Ishikawa (cell line): ENCODE results near the gene RNF215.

Experiments
- CREB1 ChIP-seq: IDR thresholded peaks from 2 replicates; pipeline ENCODE4 v1.6.1; 2012; ENCODE audit warnings: low read depth
- EP300 ChIP-seq: IDR thresholded peaks from 2 replicates; pipeline ENCODE4 v1.6.1; 2012; ENCODE audit warnings: borderline replicate concordance
- NFIC ChIP-seq: IDR thresholded peaks from 2 replicates; pipeline ENCODE4 v1.6.1; 2012
- RAD21 ChIP-seq: IDR thresholded peaks from 2 replicates; pipeline ENCODE4 v1.6.1; 2012; ENCODE audit warnings: low read depth
- TAF1 ChIP-seq: IDR thresholded peaks from 2 replicates; pipeline ENCODE4 v1.6.1; 2012; ENCODE audit warnings: low read depth, mild to moderate bottlenecking
- TCF12 ChIP-seq: IDR thresholded peaks from 2 replicates; pipeline ENCODE4 v1.6.1; 2012; ENCODE audit warnings: low read depth
- TEAD4 ChIP-seq: IDR thresholded peaks from 2 replicates; pipeline ENCODE4 v1.6.1; 2012
- TF ChIP-seq, protein P1 (sequence below): IDR thresholded peaks from 2 replicates; pipeline ENCODE4 v1.6.1; 2012
- TF ChIP-seq, protein P2 (sequence below): IDR thresholded peaks from 2 replicates; pipeline ENCODE4 v1.6.1; 2012; ENCODE audit warnings: low read depth, mild to moderate bottlenecking

DNA sequence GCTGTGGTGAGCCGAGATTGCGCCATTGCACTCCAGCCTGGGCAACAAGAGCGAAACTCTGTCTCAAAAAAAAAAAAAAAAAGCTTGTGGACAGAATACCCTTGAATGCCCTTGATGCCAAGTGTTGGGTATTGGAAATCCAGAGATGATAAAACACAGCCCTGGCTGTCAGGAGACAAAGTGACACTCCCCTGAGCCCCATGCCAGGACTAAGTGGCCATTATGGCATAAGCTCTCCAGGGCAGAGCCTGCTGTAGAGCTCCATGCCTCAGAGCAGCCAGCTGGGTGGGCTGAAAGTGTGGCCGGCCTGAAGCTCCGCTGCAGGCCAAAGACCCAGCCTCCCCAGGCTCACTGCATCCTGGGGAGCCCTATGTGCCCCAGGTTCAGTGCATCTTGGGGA lies 4.9 kb downstream of the RNF215 start:
- no peak for TF ChIP-seq TCF12
- TF ChIP-seq EP300 = no peak
- TF ChIP-seq RAD21 = no peak
- no peak for TF ChIP-seq TEAD4
- no peak for TF ChIP-seq CREB1
- no peak for TF ChIP-seq TAF1
- no peak for TF ChIP-seq NFIC
- TF ChIP-seq, protein P1, sequence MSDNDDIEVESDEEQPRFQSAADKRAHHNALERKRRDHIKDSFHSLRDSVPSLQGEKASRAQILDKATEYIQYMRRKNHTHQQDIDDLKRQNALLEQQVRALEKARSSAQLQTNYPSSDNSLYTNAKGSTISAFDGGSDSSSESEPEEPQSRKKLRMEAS = no peak
- TF ChIP-seq, protein P2, sequence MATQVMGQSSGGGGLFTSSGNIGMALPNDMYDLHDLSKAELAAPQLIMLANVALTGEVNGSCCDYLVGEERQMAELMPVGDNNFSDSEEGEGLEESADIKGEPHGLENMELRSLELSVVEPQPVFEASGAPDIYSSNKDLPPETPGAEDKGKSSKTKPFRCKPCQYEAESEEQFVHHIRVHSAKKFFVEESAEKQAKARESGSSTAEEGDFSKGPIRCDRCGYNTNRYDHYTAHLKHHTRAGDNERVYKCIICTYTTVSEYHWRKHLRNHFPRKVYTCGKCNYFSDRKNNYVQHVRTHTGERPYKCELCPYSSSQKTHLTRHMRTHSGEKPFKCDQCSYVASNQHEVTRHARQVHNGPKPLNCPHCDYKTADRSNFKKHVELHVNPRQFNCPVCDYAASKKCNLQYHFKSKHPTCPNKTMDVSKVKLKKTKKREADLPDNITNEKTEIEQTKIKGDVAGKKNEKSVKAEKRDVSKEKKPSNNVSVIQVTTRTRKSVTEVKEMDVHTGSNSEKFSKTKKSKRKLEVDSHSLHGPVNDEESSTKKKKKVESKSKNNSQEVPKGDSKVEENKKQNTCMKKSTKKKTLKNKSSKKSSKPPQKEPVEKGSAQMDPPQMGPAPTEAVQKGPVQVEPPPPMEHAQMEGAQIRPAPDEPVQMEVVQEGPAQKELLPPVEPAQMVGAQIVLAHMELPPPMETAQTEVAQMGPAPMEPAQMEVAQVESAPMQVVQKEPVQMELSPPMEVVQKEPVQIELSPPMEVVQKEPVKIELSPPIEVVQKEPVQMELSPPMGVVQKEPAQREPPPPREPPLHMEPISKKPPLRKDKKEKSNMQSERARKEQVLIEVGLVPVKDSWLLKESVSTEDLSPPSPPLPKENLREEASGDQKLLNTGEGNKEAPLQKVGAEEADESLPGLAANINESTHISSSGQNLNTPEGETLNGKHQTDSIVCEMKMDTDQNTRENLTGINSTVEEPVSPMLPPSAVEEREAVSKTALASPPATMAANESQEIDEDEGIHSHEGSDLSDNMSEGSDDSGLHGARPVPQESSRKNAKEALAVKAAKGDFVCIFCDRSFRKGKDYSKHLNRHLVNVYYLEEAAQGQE = no peak
